ENCODE measurements around the gene NRF1.

- TF ChIP-seq POLR2AphosphoS5 (IDR thresholded peaks at IDR 0.05; ENCODE audit: low read depth, low read length) (no peak), TBP (IDR thresholded peaks at IDR 0.05; ENCODE audit: low read depth, low read length) (no peak), CTCF (IDR thresholded peaks at IDR 0.05; ENCODE audit: control extremely low read depth in 1 of 3, insufficient read depth in 1 of 3, low read depth in 1 of 3, low read length in 3 of 3) (no peak), NRF1 (IDR thresholded peaks at IDR 0.05; ENCODE audit: low read depth, low read length) (no peak), ZNF274 (IDR thresholded peaks at IDR 0.05; ENCODE audit: borderline replicate concordance, extremely low read depth, low read length) (no peak), RNF2 (IDR thresholded peaks at IDR 0.05; ENCODE audit: borderline replicate concordance, low read depth, low read length, missing control alignments, poor library complexity, severe bottlenecking) (no peak), POU5F1 (IDR thresholded peaks at IDR 0.05; ENCODE audit: low read depth, low read length) (no peak), RXRA (IDR thresholded peaks at IDR 0.05; ENCODE audit: insufficient read depth, low read depth, low read length) (no peak)
Measured at GRCh38 chr7:129801882-129802281, 190.4 kb downstream of the NRF1 start.
